HepG2 (cell line): ENCODE measurements around the gene CDCA5. TPM values are rescaled to one million over a fixed set of nuclear protein-coding genes. Genes with fewer than 3 reads are reported as not detected.
A peak's percentile ranks its signal among the peaks of the same experiment; 100 is the strongest.

Source experiments
- AGO2 ChIP-seq: fragments of 200-400 bp; formaldehyde crosslinking; optimal IDR thresholded peaks from 2 replicates; pipeline ENCODE3; 2017; ENCODE audit warnings: mild to moderate bottlenecking, low read depth, low read length, moderate library complexity
- ARID2 ChIP-seq: sonication (generic); formaldehyde crosslinking; IDR thresholded peaks from 2 replicates; pipeline ENCODE4 v1.8.1; 2022; ENCODE audit warnings: mild to moderate bottlenecking, missing genetic modification reagents, borderline replicate concordance
- CREM ChIP-seq, 2 experiments: sonication (generic) in 1 of 2; formaldehyde crosslinking in 1 of 2; IDR thresholded peaks; 2 replicates each; pipeline versions ENCODE4 v1.4.0 to v1.6.1; 2016 to 2020; ENCODE audit warnings: antibody characterized with exemption in 1 of 2, mild to moderate bottlenecking in 1 of 2, missing genetic modification reagents in 1 of 2
- DR1 ChIP-seq: sonication (generic); formaldehyde crosslinking; IDR thresholded peaks from 2 replicates; pipeline ENCODE4 v1.8.0; 2021; ENCODE audit warnings: mild to moderate bottlenecking, missing genetic modification reagents, inconsistent platforms
- EZH2 ChIP-seq: conservative IDR thresholded peaks from 2 replicates; pipeline ENCODE4 v1.6.1; 2012; ENCODE audit warnings: mild to moderate bottlenecking, low read depth, low read length, moderate library complexity
- FOXP1 ChIP-seq, 2 experiments: fragments of 450-650 bp in 1 of 2; IDR thresholded peaks; 2 replicates each; pipeline ENCODE4 v1.6.1; 2017 to 2018; ENCODE audit warnings: antibody characterized with exemption in 1 of 2
- PRMT3 ChIP-seq: sonication (generic); formaldehyde crosslinking; IDR thresholded peaks from 2 replicates; pipeline ENCODE4 v1.8.1; 2022; ENCODE audit warnings: low read depth, mild to moderate bottlenecking, moderate library complexity, missing genetic modification reagents, borderline replicate concordance
- REST ChIP-seq, 2 experiments: IDR thresholded peaks; 2 replicates each; pipeline ENCODE4 v1.6.1; 2011 to 2012; ENCODE audit warnings: low read length in 2 of 2, borderline replicate concordance in 1 of 2, low read depth in 1 of 2, mild to moderate bottlenecking in 1 of 2, moderate library complexity in 1 of 2
- SKI ChIP-seq: fragments of 450-650 bp; IDR thresholded peaks from one replicate; pipeline ENCODE4 v1.6.1; 2018; ENCODE audit warnings: mild to moderate bottlenecking; ENCODE audit not compliant: partially characterized antibody
- SMAD1 ChIP-seq: sonication (generic); formaldehyde crosslinking; IDR thresholded peaks from 2 replicates; pipeline ENCODE4 v1.4.0; 2020; ENCODE audit warnings: missing genetic modification reagents, low read depth, mild to moderate bottlenecking, borderline replicate concordance
- SMAD3 ChIP-seq: sonication (generic); formaldehyde crosslinking; IDR thresholded peaks from 2 replicates; pipeline ENCODE4 v1.4.0; 2020; ENCODE audit warnings: missing genetic modification reagents
- TRIM24 ChIP-seq: sonication (generic); formaldehyde crosslinking; IDR thresholded peaks from 2 replicates; pipeline ENCODE4 v1.8.0; 2022; ENCODE audit warnings: mild to moderate bottlenecking, missing genetic modification reagents
- ZBTB1 ChIP-seq: sonication (generic); formaldehyde crosslinking; IDR thresholded peaks from 2 replicates; pipeline ENCODE4 v1.4.0; 2020; ENCODE audit warnings: missing genetic modification reagents, borderline replicate concordance
- ZBTB21 ChIP-seq: sonication (generic); formaldehyde crosslinking; IDR thresholded peaks from 2 replicates; pipeline ENCODE4 v1.4.0; 2020; ENCODE audit warnings: missing genetic modification reagents
- ZNF274 ChIP-seq: sonication (generic); formaldehyde crosslinking; IDR thresholded peaks from 2 replicates; pipeline ENCODE4 v1.5.1; 2020; ENCODE audit warnings: mild to moderate bottlenecking, missing genetic modification reagents
- ZNF724P ChIP-seq: sonication (generic); formaldehyde crosslinking; IDR thresholded peaks from 2 replicates; pipeline ENCODE4 v1.8.0; 2022; ENCODE audit warnings: missing genetic modification reagents, borderline replicate concordance
- ZNF766 ChIP-seq: sonication (generic); formaldehyde crosslinking; IDR thresholded peaks from 2 replicates; pipeline ENCODE4 v1.5.0; 2020; ENCODE audit warnings: missing genetic modification reagents, borderline replicate concordance
- polyA plus RNA-seq, 8 experiments: library from polyadenylated mRNA; depleted of rRNA in 3 of 8; stranded (reverse) in 7 of 8; unstranded in 1 of 8; fragments of >200 nt; fragmentation: Illumina TruSeq in 4 of 8; extraction: Trizol in 4 of 8; gene quantifications; 2 replicates each; pipeline versions ENCODE4 v1.2.1 to v1.2.3, GENCODE V29; 2011 to 2016; ENCODE audit warnings: low read depth in 4 of 8, missing spikeins in 1 of 8, mixed read lengths in 1 of 8; ENCODE audit not compliant: insufficient read depth in 1 of 8
- total RNA-seq, 5 experiments: library from RNA; depleted of rRNA; stranded (reverse); fragments of >200 nt; fragmentation: Illumina TruSeq; extraction: Trizol; gene quantifications; 2 replicates each; pipeline ENCODE4 v1.2.3, GENCODE V29; 2016; ENCODE audit warnings: low read depth in 1 of 5
- TF ChIP-seq, protein P1 (sequence below): sonication (generic); formaldehyde crosslinking; IDR thresholded peaks from 2 replicates; pipeline ENCODE4 v1.4.0; 2020; ENCODE audit warnings: missing genetic modification reagents
- TF ChIP-seq, protein P2 (sequence below): sonication (generic); formaldehyde crosslinking; IDR thresholded peaks from 2 replicates; pipeline ENCODE4 v1.4.0; 2020; ENCODE audit warnings: missing genetic modification reagents, borderline replicate concordance

The CDCA5 gene
- total and polyA plus RNA-seq, 2 of the 13 experiments (the other 11 are each of a cell fraction or from before 2014, with no cell fraction given), result 13.5 to 50.6 TPM

GRCh38 chr11:65083834-65084597 lies at the start of gene CDCA5, which contains the start of gene ZFPL1 (continued):
- TF ChIP-seq, protein P1, sequence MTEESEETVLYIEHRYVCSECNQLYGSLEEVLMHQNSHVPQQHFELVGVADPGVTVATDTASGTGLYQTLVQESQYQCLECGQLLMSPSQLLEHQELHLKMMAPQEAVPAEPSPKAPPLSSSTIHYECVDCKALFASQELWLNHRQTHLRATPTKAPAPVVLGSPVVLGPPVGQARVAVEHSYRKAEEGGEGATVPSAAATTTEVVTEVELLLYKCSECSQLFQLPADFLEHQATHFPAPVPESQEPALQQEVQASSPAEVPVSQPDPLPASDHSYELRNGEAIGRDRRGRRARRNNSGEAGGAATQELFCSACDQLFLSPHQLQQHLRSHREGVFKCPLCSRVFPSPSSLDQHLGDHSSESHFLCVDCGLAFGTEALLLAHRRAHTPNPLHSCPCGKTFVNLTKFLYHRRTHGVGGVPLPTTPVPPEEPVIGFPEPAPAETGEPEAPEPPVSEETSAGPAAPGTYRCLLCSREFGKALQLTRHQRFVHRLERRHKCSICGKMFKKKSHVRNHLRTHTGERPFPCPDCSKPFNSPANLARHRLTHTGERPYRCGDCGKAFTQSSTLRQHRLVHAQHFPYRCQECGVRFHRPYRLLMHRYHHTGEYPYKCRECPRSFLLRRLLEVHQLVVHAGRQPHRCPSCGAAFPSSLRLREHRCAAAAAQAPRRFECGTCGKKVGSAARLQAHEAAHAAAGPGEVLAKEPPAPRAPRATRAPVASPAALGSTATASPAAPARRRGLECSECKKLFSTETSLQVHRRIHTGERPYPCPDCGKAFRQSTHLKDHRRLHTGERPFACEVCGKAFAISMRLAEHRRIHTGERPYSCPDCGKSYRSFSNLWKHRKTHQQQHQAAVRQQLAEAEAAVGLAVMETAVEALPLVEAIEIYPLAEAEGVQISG, result peak; percentile 92
- TF ChIP-seq ZNF724P (CRISPR knock-in tag) (peak; percentile 92), EZH2 (no peak), ARID2 (CRISPR knock-in tag) (peak; percentile 96), SMAD3 (peak; percentile 41; the same call in 1 of the 2 replicates), ZNF766 (CRISPR knock-in tag) (no peak), CREM (IDR thresholded peaks at IDR 0.05) (peak; percentile 98), CREM (CRISPR knock-in tag; IDR thresholded peaks at IDR 0.05) (peak; percentile 90), ZBTB21 (CRISPR knock-in tag) (peak; percentile 75; the same call in 1 of the 2 replicates), FOXP1 (IDR thresholded peaks at IDR 0.05) (no peak), FOXP1 (CRISPR knock-in tag; IDR thresholded peaks at IDR 0.05) (no peak), SMAD1 (CRISPR knock-in tag) (peak; percentile 93; the same call in 1 of the 2 replicates), TRIM24 (CRISPR knock-in tag) (no peak), ZBTB1 (CRISPR knock-in tag) (no peak), REST (IDR thresholded peaks at IDR 0.05; ENCODE audit: borderline replicate concordance in 1 of 2, low read depth in 1 of 2, low read length in 2 of 2) (no peak), SKI (no peak), DR1 (CRISPR knock-in tag) (peak; percentile 70; the same call in 1 of the 2 replicates), AGO2 (peak; percentile 42), PRMT3 (CRISPR knock-in tag) (0 out of 2 replicates have a peak, but pooled peaks have one; percentile 75), ZNF274 (CRISPR knock-in tag) (0 out of 2 replicates have a peak, but pooled peaks have one; percentile 47)
- TF ChIP-seq, protein P2, sequence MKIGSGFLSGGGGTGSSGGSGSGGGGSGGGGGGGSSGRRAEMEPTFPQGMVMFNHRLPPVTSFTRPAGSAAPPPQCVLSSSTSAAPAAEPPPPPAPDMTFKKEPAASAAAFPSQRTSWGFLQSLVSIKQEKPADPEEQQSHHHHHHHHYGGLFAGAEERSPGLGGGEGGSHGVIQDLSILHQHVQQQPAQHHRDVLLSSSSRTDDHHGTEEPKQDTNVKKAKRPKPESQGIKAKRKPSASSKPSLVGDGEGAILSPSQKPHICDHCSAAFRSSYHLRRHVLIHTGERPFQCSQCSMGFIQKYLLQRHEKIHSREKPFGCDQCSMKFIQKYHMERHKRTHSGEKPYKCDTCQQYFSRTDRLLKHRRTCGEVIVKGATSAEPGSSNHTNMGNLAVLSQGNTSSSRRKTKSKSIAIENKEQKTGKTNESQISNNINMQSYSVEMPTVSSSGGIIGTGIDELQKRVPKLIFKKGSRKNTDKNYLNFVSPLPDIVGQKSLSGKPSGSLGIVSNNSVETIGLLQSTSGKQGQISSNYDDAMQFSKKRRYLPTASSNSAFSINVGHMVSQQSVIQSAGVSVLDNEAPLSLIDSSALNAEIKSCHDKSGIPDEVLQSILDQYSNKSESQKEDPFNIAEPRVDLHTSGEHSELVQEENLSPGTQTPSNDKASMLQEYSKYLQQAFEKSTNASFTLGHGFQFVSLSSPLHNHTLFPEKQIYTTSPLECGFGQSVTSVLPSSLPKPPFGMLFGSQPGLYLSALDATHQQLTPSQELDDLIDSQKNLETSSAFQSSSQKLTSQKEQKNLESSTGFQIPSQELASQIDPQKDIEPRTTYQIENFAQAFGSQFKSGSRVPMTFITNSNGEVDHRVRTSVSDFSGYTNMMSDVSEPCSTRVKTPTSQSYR, result peak; percentile 67; the same call in 1 of the 2 replicates
